ENCODE data around the gene ZCCHC24. TPM values are rescaled to one million over a fixed set of nuclear protein-coding genes. Genes with fewer than 3 reads are reported as not detected.
"Not testable (repeated sequence)": the region's sequence is repeated elsewhere in the genome, so short reads cannot be mapped to it uniquely, and the experiment has no call there.

The ZCCHC24 gene
- polyA plus RNA-seq, 6 donors from 2014 or later, result 0.12 to 0.54 (median 0.43) TPM; not detected in 1

DNA sequence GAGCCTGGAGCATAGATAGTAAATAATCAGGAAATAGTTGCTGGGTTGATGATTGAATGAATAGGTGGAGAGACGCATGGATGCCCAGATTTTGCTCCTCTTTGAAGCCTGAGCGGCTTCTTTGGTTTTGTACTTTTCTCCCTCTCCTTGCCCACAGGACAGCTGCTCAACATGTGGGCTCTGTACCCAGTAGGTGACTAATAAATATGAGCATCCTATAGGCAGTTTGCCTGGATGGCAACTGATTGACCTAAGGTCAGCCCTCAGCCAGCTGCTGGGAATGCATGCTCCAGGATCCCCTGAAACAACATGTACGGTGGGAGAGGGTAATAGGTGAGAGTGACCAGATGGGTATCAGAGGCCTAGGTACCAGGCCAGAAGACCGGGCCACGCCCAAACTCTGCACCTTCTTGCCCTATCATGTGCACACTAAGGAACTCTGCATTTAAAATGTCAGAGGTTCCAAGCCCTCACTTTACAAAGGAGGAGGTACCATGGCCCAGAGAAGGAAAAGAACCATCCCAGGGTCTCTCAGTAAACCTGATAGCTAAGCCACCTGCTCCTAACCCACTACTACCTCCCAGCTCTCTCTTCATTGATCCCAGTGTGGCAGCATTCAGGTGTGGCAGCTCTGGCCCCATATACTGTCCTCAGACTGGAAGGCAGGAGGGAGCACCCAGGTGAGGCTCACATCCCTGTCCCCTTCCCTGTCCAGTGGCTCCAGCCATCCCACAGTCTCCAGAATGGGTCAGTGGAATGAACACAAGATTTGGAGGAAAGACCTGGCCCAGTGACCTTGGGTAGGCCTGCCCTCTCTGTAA lies 2.7 kb upstream of the ZCCHC24 start:
- Mint-ChIP-seq H3K27me3 (peaks cover 0 to 4% (median 0%) of the 10 kb centered on the region in 3 donors), H3K4me1 (peaks cover 22 to 30% (median 26%) of the 10 kb centered on the region in 3 donors), H3K36me3 (no peaks in the 10 kb centered on the region), H3K27ac (peak overlapping the region in 1 of 6 donors; percentile 30), H3K9me3 (no peaks in the 10 kb centered on the region), H3K4me3 (peak overlapping the region in 4 of 8 donors; percentile 3 to 83 (median 52))
- ATAC-seq (ENCODE audit: low read depth in 2 of 2) (no peak), DNase-seq (no peak)

DNA sequence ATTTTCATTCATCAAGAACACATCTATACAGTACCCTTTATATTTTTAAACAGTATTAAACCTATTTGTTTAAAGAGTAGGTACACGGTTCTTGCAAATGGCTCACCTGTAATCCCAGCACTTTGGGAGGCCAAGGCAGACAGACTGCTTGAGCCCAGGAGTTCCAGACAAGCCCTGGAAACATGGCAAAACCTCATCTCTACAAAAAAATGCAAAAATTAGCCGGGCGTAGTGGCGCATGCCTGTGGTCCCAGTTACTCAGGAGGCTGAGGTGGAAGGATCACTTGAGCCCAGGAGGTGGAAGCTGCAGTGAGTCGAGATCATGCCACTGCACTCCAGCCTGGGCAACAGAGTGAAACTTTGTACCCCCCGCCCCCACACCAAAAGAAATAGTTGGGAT lies 1.8 kb upstream of the ZCCHC24 start:
- H3K9me3 Mint-ChIP-seq; H3K27me3 Mint-ChIP-seq; H3K36me3 Mint-ChIP-seq; DNase-seq; ATAC-seq (ENCODE audit: low read depth in 2 of 2): not testable (repeated sequence)
- peak overlapping the region in 2 of 6 donors; percentile 39 to 78 for H3K27ac Mint-ChIP-seq
- H3K4me1 Mint-ChIP-seq, result peaks cover 24 to 32% (median 28%) of the 10 kb centered on the region in 3 donors
- peak overlapping the region; percentile 63 to 95 (median 84) for H3K4me3 Mint-ChIP-seq

DNA sequence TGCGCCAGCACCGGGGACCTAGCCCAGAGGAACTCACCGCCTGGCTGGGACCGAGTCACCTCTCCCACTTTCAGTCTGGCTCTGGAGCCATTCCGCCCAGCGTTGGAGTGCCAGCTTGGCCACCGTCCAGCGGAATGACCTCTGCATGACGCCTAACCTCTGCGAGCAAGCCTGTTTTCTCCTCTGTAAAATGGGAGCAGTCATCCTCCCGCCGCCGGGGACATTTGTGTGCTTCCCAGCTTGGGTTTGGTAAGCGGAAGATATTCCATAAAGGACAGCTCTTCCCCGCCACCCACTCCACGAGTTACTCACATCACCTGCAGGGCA lies 1.3 kb upstream of the ZCCHC24 start:
- ATAC-seq (ENCODE audit: low read depth in 2 of 2), result no peak
- Mint-ChIP-seq H3K36me3 (no peaks in the 10 kb centered on the region), H3K9me3 (no peaks in the 10 kb centered on the region), H3K4me3 (peak overlapping the region; percentile 63 to 95 (median 84)), H3K4me1 (peaks cover 24 to 32% (median 28%) of the 10 kb centered on the region in 3 donors), H3K27ac (peak overlapping the region in 5 of 6 donors; percentile 9 to 78 (median 39)), H3K27me3 (peaks cover 0 to 5% (median 0%) of the 10 kb centered on the region in 3 donors)
- DNase-seq, result no peak

DNA sequence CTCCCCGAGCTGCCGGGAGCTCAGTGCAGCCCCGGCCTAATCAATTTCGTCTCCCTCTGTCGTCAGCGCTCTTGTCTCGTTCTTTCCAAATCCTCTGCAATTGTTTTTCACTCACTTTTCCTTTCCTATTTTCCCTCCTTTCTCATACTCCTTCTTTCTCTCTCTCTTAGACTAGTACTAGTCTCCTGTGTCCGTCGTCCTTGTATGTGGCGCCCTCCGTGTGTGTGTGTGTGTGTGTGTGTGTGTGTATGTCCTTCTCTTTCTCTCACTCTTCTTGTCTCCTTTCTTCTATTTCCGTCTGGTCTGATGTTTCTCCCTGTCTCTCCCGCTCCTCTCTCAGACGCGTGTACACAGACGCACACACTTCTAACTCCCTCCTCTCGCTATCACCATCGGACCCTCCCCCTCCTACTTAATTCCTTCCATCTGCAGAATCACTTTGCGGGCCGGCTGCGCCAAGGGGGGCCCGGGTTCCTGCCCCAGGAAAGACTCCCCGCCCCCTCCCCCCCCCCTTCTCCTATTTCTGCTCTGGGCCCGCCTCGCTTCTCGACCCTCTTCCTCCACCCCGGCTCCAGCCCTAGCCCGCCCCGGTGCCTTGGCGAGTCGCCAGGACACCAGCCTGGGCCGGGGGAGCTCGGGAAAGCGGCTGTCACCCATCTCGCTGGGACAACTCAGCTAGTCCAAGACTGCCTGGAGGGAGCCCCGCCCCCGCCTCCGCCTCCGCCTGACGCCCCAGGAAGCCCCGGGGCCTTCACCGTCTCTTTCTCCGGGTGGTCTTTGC lies 743 bp upstream of the ZCCHC24 start:
- Mint-ChIP-seq H3K27ac (peak overlapping the region in 5 of 6 donors; percentile 31 to 99 (median 77)), H3K4me1 (peaks cover 24 to 32% (median 28%) of the 10 kb centered on the region in 3 donors), H3K4me3 (peak overlapping the region; percentile 72 to 95 (median 88)), H3K36me3 (no peaks in the 10 kb centered on the region), H3K9me3 (no peaks in the 10 kb centered on the region), H3K27me3 (peaks cover 0 to 5% (median 1%) of the 10 kb centered on the region in 3 donors)
- peak in 1 of 2 donors; percentile 3 for ATAC-seq (ENCODE audit: low read depth in 2 of 2)
- peak; percentile 19 for DNase-seq

DNA sequence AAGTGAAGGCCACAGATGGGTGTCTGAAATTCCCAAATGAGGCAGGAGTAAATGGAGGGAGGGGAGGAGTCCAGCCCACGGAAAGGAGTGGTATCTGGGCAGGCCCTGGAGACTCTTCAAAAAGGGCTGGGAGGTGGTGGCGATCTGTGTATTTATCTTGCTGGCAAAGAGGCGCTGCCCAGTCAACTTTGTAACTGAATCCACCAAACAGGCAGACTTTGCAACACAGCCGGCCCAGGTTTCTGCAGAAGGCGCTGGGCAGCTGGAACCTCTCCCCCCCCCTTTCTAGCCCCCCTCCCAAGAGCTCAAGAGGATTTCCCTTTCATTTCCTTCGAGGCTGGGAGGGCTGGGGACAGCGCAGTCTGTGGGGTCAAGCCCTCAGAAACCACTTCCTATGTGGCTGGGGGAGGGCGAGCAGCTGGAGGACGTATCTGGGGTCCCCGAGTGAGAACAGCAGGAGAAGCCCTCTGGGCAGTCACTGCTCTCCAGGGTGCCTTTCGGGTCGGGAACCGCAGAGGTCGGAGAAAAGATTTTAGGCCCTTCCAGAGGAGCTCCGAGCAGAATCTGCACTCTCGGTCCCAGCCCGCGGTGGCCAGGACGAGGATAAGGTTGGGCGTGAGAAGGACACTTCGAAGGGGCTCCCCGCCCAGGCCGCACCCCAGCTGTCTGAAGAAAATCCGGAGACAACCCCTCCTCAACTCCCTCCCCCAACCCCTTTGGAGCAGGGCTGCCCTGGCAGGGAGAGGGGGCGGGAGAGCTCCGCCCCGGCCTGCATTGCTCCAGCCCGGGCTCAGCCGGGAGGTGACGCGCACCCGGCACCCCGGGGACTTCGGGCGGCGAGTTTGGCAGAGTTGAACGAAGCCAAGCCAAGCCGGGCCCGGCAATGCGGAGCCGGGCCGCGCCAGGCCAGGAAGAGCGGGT lies 965 bp downstream of the ZCCHC24 start:
- peaks cover 0 to 11% (median 3%) of the 10 kb centered on the region in 3 donors for H3K27me3 Mint-ChIP-seq
- no peaks in the 10 kb centered on the region for H3K9me3 Mint-ChIP-seq
- peak; percentile 51 for DNase-seq
- H3K27ac Mint-ChIP-seq, result peak overlapping the region in 2 of 6 donors; percentile 30 to 91
- peaks cover 24 to 32% (median 28%) of the 10 kb centered on the region in 3 donors for H3K4me1 Mint-ChIP-seq
- peak; percentile 15 to 22 for ATAC-seq (ENCODE audit: low read depth in 2 of 2)
- H3K4me3 Mint-ChIP-seq, result peak overlapping the region; percentile 72 to 95 (median 92)
- H3K36me3 Mint-ChIP-seq, result no peaks in the 10 kb centered on the region

DNA sequence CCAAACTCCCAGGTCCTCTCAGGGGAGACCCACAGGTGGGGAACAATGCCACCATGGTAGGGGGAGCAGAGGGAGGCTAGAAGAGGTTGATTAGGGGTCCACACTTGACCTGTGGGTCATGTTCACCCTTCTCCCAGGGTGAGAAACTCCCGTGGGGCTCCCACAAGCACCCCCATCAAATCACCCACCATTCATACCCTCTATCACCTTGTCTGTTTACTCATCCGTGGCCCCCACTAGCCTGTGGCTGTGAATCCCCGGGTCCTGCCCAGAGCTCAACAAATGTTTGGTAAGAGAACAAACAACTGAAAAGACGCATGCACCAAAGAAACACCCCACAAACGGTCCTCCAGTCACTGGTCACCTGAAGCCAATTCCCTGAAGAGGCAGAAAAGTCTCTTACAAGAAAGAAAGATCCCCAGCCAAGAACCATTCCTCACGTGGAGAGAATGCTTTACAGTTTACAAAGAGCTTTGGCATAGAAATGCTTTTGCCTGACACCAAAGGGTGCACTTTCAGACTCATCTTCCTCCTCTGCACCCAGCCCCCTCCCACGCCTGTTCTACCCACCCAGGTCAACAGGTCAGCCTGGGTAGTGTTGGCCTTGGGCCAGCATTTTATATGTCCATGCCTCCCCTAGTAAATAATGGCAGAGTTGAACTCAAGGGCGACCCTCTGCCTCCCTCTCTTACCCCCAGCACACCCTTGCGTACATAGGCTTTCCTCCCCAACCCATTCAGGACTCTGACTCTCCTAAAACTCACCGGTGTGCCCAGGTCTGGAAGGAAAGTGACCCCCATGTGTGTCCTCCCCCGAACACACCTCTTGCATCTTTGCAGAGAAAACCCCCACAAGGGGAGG lies 1.9 kb downstream of the ZCCHC24 start:
- H3K4me1 Mint-ChIP-seq, result peaks cover 24 to 32% (median 28%) of the 10 kb centered on the region in 3 donors
- peaks cover under 1 to 11% (median 7%) of the 10 kb centered on the region in 3 donors for H3K27me3 Mint-ChIP-seq
- ATAC-seq (ENCODE audit: low read depth in 2 of 2) (no peak), DNase-seq (no peak)
- H3K4me3 Mint-ChIP-seq, result peak overlapping the region; percentile 72 to 95 (median 92)
- H3K9me3 Mint-ChIP-seq, result no peaks in the 10 kb centered on the region
- no peaks in the 10 kb centered on the region for H3K36me3 Mint-ChIP-seq
- H3K27ac Mint-ChIP-seq, result peak overlapping the region in 1 of 6 donors; percentile 58

DNA sequence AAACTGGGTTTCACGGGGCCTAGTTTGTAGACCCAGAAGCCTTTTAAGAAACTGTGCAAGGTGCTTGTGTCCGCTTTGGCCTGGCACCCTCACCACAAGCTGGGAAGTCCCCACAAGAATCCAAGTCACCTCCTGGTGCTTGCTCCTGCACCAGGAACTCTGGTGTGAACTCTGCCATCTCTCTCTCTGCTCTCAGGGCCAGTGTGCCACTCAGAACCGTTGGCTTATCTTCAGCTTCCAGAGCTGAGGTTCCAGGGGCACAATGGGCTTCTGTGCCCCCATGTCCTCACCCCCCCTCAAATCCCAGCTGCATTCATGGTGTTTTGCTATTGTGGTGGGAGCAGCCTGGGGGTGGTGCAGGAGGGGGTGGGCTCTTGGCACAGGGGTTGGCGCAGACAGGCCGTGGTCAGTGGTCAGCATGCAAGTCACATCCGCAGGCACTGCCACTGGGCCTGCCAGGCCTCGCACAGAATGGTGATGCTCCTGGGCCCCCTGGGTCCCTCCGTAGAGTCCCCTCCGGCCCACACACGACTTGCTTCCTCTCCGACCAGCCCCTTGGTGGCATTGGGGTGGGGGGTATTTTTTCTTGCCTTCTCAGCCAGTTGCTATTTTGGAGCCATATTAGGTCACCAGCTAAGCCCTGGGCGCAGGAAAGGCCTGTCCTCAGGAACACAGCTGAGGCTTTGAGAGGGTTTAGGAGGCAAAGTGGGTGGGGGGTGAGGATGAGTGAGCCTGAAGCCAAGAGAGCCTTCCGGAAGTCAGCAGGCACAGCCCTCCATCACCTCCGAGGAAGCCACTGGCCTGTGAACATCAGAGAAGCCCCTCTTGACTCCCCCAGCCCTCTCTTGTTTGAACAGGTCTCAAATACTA lies 3.0 kb downstream of the ZCCHC24 start:
- H3K9me3 Mint-ChIP-seq, result no peaks in the 10 kb centered on the region
- H3K27ac Mint-ChIP-seq, result no peak overlapping the region
- H3K27me3 Mint-ChIP-seq, result peaks cover 7 to 22% (median 12%) of the 10 kb centered on the region in 3 donors
- ATAC-seq (ENCODE audit: low read depth in 2 of 2) (no peak), DNase-seq (no peak)
- H3K4me3 Mint-ChIP-seq, result peak overlapping the region in 2 of 8 donors; percentile 27 to 63
- H3K4me1 Mint-ChIP-seq, result peaks cover 24 to 32% (median 28%) of the 10 kb centered on the region in 3 donors
- no peaks in the 10 kb centered on the region for H3K36me3 Mint-ChIP-seq

DNA sequence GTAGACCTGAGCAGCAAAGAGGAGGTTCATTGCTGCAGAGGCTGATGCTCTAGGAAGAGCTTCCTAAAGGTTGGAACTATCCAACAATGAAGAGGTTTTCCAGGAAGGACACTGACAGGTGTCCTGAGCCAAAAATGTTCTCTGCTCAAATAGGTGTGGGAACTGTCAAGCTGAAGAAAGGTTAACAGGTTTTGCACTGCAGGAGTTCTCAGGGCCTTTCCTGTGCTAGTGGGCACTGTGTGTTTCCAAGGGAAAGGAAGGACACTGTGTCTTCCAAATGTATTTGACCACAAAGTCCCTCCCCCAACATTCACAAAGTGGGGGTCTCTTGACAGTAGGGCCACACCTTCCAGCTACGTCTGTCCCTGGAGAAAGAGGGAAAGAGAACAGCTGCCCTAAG lies 4.0 kb downstream of the ZCCHC24 start:
- no peak for ATAC-seq (ENCODE audit: low read depth in 2 of 2)
- DNase-seq, result no peak
- peak overlapping the region in 1 of 8 donors; percentile 27 for H3K4me3 Mint-ChIP-seq

DNA sequence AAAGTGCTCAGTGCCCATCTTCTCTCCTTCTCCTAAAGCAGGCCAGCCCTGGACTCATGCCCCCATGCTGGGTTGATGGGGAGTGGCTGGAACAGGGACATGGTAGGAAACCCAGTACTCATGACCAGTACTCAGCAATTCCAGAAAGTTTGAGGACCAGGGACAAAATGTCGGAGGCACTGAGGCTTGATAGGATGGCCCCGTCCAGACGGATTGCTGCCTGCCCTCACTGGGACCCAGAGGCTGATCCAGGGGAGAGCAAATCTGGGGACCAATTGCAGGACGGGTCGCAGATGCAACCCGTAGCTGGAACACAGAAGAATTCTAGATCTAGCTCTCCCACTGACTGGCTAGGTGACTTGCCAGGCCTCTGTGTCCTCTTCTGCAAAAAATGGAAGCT lies 5.1 kb downstream of the ZCCHC24 start:
- no peak for DNase-seq
- no peak overlapping the region for H3K27ac Mint-ChIP-seq
- peak overlapping the region in 1 of 8 donors; percentile 21 for H3K4me3 Mint-ChIP-seq
- H3K27me3 Mint-ChIP-seq, result peaks cover 7 to 30% (median 20%) of the 10 kb centered on the region in 3 donors
- peaks cover 17 to 18% (median 17%) of the 10 kb centered on the region in 3 donors for H3K4me1 Mint-ChIP-seq
- H3K36me3 Mint-ChIP-seq, result no peaks in the 10 kb centered on the region
- no peaks in the 10 kb centered on the region for H3K9me3 Mint-ChIP-seq
- no peak for ATAC-seq (ENCODE audit: low read depth in 2 of 2)

More for the DNA sequence above, 4.0 kb downstream of the ZCCHC24 start:
- Mint-ChIP-seq H3K4me1 (peaks cover 22 to 25% (median 24%) of the 10 kb centered on the region in 3 donors), H3K9me3 (no peaks in the 10 kb centered on the region), H3K27ac (no peak overlapping the region), H3K36me3 (no peaks in the 10 kb centered on the region), H3K27me3 (peaks cover 7 to 25% (median 14%) of the 10 kb centered on the region in 3 donors)

DNA sequence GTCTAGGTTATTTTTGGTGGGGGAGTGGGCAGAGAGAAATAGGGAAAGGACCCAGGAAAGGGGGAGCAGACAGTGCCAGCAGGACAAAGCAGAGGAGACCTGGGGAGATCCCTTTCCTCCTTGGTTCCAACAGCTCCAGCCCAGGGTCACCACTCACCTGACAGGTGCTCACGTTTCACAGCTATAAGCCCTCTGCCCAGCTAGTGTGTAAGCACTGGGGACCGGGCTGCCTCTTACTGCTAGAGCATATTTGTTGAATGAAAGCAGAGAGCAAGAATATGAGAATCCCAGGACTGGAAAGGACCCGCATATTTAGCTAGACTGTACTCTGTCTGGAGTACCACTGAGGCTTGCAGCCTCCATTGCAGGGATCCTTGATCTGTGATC lies 6.7 kb downstream of the ZCCHC24 start:
- Mint-ChIP-seq H3K27me3 (peaks cover 7 to 30% (median 20%) of the 10 kb centered on the region in 3 donors), H3K9me3 (no peaks in the 10 kb centered on the region), H3K4me3 (peak overlapping the region in 1 of 8 donors; percentile 18), H3K27ac (peak overlapping the region in 1 of 6 donors; percentile 74), H3K4me1 (peaks cover 7 to 8% (median 7%) of the 10 kb centered on the region in 3 donors), H3K36me3 (no peaks in the 10 kb centered on the region)
- DNase-seq (no peak), ATAC-seq (ENCODE audit: low read depth in 2 of 2) (no peak)

DNA sequence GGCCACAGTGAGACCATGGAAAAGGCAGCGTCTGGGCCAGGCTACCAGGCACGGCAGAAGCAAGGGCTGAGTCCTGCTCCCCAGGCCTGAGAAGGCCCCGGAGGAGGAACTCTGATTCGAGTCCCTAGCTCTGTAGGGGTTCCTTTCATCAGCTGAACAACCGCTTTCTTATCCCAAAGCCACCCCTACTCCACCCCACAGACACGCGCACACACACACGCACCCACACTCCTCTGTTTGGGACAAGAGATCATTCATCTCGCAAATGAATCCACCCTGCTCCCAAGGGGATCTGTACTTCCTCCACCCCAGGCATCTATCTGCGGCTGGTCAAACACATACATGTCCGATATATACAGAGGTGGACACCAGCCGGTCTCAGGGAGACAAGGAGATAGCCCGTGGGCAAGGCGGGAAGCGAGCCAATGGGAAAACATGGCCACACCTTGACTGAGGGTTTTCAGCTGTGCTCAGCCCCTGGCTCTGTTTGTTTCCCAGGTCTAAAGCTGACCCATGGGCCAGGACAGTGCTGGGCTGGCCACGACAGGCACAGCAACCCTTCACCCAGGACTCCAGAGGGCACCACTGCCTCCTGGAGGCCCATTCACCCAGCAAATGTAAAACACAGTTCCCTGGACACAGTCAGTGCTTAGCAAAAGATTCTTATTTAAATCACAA lies 7.3 kb downstream of the ZCCHC24 start:
- H3K9me3 Mint-ChIP-seq, result no peaks in the 10 kb centered on the region
- no peak for DNase-seq
- peaks cover 7 to 26% (median 20%) of the 10 kb centered on the region in 3 donors for H3K27me3 Mint-ChIP-seq
- H3K4me3 Mint-ChIP-seq, result no peak overlapping the region
- peak overlapping the region in 2 of 6 donors; percentile 44 to 74 for H3K27ac Mint-ChIP-seq
- peaks cover 2% of the 10 kb centered on the region in 3 donors for H3K4me1 Mint-ChIP-seq
- ATAC-seq (ENCODE audit: low read depth in 2 of 2), result no peak
- H3K36me3 Mint-ChIP-seq, result no peaks in the 10 kb centered on the region

Measured in naive B cell (primary cell).